GM21619 (cell line): Measurements from ENCODE around the gene MCUB.

Experiments
- ATAC-seq: cut with Tn5 transposase; IDR thresholded peaks from one replicate; pipeline ENCODE4 v1.9.1; 2021; ENCODE audit not compliant: unreplicated experiment

MCUB gene

DNA sequence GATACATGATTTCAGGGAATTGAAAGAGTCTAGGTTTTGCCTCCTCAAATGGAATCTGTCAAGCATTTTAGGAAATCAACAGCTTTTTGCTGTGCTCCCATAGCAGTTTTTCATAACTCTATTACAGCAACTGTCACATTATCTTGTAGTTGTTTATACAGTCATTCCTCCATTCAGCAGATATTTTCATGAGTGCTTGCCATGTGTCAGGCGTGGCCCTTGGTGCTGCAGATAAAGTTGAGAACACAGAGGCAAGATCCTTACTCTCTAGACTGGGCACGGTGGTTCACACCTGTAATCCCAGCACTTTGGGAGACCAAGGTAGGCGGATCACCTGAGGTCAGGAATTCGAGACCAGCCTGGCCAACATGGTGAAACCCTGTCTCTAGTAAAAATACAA lies 67.3 kb downstream of the MCUB start:
- ATAC-seq, result no peak

DNA sequence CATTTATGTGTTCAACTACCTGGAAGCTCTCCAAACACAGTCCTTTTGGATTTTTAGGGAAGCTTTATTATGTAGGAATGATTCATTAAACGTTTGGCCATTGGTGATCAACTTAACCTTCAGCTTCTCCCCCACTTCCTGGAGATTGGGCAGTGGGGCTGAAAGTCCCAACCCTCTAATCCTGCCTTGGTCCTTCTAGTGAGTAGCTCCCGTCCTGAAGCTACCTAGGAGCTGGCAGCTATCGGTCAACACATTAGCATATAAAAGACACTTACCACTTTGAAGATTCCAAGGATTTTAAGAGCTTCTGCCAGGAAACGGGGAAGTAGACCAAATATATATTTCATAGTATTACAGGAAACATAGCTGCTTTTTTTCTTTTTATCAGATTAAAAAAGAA lies 69.7 kb downstream of the MCUB start:
- no peak for ATAC-seq

DNA sequence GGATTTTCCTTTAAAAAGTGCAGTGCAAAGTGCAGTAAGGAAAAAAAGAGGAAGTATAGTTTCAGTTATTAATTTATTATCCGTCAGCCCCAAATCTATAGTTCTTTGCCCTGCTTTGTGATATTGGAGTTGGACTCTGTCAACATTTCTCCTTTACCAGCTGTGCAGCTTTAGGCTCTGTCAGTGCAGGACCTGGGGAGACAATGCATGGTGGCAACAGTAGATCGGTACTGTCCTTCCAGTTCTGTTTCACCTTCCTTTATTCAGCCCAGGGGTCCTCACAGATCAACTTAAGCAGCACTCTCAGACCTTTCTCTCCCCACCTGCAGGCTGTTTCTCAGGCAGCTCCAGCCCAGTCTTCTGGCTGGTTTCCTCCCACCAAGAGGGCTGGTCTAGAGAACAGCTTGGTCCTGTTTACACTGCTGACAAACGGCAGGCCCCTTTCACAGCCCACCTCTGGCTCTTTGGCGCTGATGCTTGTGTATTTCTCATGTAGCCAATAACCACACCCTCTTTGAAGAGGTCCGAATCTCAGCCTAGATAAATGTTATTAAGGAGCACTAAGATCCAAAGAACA lies 71.6 kb downstream of the MCUB start:
- no peak for ATAC-seq

DNA sequence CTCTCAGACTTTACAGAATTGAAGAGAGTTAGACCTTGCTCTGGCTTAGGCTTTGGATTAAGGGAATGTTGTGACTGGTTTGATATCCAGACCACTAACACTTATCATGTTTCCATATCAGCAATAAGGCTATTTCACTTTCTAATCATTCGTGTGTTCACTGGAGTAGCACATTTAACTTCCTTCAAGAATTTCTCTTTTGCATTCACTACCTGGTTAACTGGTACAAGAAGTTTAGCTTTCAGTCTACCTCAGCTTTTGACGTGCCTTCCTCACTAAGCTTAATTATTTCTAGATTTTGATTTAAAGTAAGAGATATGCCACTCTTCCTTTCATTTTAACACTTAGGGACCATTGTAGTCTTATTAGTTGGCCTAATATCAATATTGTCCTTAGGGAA lies 80.6 kb downstream of the MCUB start:
- ATAC-seq, result peak; percentile 56

DNA sequence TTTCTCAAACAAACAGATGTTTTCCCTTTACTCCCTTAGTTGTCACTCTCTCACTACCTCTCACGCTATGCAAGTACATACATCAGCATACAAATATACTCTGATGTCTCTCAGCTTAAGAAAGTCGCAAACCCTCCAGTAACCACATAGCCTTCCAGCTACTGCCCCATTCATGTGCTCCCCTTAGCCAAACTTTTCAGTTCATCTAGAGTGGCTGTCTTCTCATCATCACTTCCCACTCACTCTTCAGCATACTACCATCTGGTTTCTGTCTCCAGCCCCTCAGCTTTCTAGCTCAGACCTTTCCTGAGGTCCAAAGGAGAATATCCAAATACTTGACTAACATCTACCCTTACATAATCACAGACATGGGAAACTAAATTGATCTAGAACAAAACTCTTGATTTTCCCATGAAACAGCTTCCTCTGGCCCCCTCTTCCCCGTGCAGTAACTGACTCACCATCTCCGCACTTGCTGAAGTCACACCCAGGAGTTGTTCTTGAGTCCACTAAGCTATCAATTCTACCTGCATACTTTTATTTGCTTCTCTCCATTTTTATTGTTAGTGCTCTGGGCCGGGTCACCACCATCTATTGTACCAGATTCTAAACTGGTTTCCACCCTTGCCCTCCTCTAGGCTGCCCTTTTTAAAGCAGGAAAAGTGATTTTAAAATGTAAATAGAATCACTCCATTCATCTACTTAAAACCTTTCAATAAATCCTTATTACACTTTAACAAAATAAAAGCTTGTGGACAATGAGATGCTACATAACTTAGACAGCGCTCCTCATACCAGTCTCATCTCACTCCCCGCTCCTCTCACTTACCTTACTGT lies 86.0 kb downstream of the MCUB start:
- no peak for ATAC-seq

DNA sequence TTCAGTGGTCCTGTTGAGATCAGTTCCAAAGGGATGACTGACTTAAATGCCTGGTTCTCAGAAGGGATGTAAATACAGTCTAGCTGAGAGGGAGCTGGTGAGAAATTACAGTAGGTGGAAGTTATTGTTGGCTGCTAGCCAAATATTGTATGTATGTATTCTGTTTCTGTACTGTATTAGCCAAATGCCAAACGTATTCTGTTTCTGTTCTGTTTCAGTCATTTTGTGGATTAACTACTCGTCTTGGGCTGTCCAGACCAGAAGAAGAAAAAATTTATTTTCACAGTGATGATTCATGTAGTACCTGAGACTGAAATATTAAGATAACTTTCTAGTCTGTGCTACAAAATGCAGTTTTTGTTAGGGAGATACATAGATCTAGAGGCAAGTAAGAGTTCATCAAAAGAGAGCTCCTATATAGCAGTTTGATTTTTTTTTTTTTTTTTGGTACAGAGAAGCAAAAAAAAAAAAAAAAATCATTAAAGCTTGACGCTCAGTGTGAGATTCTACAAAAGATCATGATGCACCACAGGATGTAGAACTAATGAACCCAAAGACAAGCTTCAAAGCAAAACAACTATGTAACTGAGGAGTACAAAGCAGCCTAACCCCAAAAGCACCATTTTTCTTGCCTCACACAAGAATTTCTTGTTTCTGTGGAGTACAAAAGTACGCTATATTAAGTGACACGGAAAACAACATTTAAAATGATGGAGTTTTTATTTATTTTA lies 88.4 kb downstream of the MCUB start:
- peak; percentile 58 for ATAC-seq

DNA sequence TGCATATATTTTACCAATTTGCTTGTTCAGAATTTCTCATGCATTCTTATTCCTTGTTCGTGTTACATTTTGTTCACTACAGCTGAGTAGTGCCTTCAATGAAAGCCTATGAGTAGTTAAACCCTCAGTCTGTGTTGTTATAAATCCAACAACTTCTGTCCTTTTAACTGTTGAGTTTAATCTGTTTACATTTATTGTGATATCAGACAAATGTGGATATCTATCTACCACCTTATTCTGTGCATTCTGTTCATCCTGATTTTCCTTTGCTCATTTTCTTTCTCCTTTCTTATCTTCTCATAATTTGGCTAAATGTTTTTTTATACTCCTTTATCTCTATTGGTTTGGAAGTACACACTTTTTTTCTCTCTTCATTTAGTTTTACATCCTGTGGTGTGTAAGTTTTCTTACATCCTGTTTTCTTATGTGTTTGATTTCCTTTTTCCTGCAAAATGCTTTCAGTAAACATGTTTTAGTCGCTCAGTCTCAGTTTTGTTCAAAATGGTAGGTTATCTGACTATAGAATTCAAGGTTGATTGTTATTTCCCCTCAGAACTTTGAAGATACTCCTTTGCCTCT lies 89.0 kb downstream of the MCUB start:
- no peak for ATAC-seq

DNA sequence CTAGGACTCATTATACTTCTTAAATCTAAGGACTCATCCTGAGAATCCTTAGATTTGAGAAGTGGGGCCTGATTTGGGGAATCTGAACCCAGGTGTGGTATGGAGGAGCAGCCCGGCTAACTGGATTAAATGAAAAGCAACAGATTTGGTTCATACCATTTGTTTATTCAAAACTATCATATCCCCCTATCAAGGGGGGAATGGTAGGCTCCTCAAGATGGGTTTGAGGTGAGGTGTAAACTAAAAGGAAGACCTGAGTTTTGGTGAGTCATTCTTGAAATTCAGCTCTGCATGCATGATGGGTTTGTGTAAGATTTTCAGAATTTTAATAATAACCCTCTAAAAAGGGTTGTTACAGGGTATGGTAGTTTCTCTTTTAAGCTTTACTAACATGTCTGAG lies 89.8 kb downstream of the MCUB start:
- peak; percentile 89 for ATAC-seq

DNA sequence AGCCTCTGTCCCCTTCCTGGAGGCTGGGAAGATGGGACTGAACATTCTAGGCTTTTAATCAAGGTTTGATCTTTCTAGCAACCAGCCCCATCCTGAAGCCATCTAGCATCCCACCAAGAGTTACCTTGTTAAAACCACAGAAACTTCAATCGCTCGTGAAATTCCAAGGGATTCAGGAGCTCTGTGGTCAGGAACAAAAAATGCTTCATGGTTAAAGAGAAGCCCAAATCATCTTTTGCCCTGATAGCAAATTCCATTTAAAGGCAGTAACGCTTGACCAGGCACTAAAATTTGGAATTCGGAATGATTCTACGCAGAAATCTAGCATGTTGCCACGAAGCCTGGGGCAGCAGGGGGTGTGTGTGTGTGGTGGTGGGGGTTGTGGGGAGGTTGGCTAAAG lies 95.3 kb downstream of the MCUB start:
- ATAC-seq, result no peak

DNA sequence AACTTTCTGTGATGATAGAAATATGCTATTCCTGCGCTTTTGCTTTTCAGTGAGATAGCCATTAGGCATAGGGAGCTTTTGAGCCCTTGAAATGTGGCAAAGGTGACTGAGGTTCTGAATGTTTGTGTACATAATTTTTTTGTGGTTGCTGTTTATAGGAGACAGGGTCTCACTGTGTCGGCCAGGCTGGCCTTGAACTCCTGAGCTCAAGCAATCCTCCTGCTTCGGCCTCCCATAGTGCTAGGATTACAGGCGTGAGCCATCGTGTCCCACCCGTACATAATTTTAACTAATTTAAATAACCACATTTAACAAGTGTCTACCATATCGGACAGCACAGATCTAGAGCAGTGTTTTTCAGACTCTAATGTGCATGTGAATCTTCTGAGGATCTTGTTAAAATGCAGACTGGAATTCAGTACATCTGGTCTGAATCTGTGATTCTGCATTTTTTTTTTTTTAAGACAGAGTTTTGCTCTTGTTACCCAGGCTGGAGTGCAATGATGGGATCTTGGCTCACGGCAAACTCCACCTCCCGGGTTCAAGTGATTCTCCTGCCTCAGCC lies 97.9 kb downstream of the MCUB start:
- no peak for ATAC-seq

DNA sequence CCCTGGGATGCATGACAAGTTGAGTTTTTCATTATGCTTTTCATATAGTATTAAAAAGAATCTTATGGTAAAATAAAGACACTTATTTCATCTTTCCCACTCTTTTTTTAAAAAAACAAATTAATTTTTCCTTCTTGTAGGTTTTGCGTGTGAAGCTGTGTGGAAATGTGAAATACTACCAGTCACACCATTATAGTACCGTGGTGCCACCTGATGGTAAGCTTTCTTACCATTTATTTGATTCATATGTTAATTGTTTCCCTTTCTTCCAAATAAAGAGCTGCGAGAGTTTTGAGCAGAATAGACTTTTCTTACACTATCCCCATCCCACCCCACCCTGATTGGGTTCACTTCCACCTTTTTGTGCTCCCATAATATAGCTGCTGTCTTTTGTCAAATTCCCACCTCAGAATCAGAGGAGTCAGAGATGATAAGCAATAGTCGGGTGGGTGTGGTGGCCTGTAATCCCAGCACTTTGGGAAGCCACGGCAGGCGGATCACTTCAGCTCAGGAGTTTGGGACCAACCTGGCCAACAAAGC lies 98.9 kb downstream of the MCUB start:
- no peak for ATAC-seq

DNA sequence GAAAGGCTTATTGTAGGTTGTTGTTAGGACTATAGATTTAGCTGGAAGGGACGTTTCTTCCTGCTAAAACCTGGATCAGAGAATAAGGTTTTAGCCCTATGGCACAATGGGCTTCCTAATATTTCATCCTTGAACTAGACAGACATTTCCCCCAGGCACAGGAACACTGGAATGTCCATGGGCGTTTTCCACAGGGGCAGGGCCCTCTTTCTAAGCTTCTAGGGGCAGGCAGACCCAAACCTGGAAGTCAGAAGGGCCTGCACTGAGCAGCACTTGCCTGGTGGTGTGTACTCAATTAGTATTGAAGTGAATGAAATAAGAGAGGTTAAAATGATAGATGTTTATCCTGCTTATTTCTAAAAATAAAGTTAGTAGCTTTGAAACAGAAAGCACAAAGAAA lies 102.1 kb downstream of the MCUB start:
- no peak for ATAC-seq

DNA sequence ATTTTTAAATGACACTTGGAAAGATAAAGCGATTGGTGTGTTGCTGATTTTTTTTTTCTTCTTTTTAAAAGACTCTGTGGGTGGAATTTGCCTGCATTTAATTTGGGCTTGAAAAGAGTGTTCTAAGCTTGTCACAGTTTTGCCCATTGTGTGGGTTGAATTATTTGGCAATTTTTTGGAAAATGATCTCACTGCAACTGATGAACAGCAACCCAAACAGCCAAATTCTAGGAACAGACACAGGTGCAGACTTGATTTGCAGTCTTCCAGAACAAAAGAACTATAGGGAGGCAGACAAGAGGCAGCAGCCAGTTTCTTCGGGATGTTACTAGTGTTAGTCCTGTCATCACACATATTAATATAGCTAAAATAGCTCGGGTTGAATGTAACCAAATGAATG lies 102.7 kb downstream of the MCUB start:
- ATAC-seq, result no peak

DNA sequence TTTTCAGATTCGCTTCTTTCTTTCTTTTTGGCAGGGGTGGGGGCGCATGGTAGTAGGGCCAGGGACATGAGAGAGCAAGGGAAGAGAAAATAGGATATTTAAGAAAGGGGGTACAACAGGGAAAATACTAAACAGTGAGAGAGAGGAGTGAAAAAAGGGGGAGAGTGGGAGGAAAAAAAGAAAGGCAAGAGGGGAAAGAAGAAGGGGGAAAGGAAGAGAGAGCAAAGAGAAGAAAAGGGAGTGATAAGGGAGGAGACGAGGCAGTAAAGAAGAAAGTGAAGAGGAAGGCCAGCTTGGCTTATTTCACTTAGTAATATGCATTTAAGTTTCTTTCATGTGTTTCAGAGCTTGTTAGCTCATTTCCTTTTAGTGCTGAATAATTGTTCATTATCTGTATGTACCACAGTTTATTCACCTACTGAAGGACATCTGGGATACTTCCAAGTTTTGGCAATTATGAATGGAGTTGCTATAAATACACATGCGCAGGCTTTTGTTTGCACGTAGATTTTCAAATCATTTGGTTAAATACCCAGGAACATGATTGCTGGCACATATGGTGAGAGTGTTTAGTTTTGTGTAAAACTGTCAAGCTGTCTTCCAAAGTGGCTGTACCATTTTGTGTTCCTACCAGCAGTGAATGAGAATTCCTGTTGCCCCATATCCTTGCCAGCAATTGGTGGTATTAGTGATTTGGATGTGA lies 105.9 kb downstream of the MCUB start:
- no peak for ATAC-seq

DNA sequence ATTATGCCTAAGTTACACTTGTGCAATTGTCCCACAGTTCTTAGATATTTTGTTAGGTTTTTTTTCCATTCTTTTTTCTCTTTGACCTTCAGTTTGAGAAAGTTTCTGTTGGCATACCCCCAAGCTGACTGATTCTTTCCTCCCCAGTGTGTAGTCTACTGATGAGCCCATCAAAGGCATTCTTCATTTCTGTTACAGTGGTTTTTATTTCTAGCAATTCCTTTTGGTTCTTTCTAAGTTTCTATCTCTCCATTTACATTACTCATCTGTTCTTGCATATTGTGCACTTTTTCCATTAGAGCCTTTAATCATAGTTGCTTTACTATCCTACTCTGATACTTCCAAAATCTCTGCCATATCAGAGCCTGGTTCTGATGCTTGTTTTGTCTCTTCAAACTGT lies 111.3 kb downstream of the MCUB start:
- ATAC-seq, result no peak

DNA sequence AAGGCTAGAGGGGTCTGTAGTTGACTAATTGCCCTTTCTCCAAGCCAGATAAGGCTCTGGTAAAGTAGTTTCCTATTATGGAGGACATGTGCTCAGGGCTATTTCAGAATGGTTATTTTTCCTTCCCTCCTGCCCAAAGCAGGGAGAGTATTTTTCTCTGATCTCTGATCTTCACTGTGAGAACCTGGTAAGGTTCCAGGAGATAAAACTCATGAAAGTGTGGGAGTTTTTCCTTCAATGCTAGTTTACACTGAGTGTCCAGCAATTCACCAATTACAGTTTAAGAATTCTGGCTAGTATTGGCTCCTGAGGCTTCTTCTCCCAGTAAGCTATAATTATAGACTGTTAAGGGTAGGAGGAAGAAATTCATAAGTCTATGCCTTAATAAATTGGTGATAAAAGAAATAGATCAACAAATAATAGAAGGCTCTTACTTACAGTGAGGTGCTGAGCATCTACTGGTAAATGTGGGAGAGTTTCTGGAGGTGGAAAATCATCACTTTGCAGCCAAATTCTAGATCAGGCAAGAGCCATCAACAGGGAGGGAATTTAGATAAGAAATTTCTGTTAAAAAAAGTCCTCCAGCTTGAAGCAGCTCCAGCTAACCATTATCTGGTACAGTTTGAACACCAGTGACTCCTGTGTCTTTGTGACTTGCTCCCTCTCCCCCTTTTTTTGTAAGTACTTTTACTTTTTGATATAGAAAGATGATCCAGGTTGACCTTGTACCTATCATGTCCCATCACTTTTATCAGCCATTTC lies 112.3 kb downstream of the MCUB start:
- no peak for ATAC-seq

DNA sequence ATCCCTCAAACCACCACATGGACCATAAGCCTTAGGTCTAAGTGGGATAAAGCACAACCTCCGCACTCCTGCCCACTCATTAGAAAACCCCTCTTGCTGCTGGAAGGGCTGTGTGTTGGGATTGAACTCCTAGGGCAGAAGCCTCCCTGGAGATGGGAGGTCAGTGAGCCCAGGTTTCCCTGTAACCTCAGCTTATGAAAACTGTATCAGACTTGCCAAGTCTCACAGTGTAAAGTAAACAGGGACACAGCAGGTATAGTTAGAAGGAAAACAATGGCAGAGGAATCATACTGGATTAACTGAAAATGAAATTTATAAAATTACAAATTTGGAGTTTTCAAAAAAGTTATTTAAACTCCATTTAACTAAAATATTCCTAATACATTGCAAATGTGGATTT lies 113.3 kb downstream of the MCUB start:
- no peak for ATAC-seq

DNA sequence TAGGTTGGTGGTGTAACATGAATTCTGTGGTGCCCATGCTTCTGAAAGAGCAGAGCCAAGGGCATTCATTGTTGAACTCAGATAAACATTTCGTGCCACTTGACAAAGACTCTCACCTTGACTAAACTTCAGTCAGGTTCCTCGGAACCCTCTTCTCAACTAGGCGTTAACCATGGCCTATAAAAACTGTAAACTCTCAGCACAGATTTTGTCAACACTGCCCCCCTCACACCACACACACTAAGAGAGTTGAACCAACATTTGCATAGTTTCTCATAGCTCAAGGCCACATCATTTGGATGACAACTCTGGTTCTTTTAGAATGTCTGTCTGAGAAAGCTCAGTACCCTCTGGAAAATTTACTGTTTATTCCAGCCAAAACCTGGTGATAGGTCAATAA lies 115.1 kb downstream of the MCUB start:
- no peak for ATAC-seq

DNA sequence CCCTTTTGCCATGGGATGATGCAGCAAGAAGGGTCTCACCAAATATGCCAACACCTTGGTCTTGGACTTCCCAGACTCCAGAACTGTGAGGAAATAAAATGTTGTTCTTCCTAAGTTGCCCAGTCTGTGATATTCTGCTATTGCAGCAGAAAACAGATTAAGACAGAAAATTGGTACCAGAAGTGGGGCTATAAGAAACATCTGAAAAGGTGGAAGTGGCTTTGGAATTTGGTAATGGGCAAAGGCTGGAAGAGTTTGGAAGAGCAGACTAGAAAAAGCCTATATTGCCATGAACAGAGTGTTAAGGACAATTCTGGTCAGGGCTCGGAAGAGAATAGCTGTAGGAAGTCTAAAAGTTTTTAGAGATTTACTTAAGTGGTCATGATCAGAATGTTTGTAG lies 115.8 kb downstream of the MCUB start:
- ATAC-seq, result no peak

DNA sequence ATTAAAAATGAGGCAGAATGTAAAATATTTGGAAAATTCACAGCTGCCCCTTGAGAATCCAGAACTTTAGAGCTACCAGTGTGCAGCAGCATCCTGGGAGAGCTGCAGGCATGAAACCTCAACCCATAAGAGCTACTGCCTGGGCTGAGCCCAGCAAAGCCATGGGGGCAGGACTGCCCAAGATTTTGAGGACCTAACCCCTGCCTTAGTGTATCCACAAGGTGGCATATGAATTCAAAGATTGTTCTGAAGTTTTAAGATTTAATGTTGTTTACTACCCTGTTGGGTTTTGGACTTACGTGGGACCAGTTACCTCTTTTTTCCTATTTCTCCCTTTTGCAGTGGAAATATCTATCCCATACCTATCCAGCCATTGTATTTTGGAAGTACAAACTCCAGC lies 116.8 kb downstream of the MCUB start:
- no peak for ATAC-seq
